ENCODE data around the gene MGAT1. TPM values are rescaled to one million over a fixed set of nuclear protein-coding genes. Genes with fewer than 3 reads are reported as not detected.
"Not testable (repeated sequence)": the region's sequence is repeated elsewhere in the genome, so short reads cannot be mapped to it uniquely, and the experiment has no call there.

MGAT1 gene
- total RNA-seq, 6 experiments from 2014 or later = 99.7 to 136 (median 106) TPM

- ATAC-seq = no peak
- no peak for DNase-seq
- no peaks in the 10 kb centered on the region for H3K4me1 ChIP-seq
- H3K27ac ChIP-seq = no peak overlapping the region
- H3K36me3 ChIP-seq = no peaks in the 10 kb centered on the region
- TF ChIP-seq POLR2A (IDR thresholded peaks at IDR 0.05) = no peak
- TF ChIP-seq CTCF (IDR thresholded peaks at IDR 0.05) = no peak
- no peak overlapping the region for H3K4me3 ChIP-seq
- H3K9me3 ChIP-seq = no peaks in the 10 kb centered on the region
- 50% methylated on average over 2 of the region's 2 CpGs for WGBS (ENCODE audit: insufficient coverage, low coverage, low lambda C conversion rate, missing lambda C conversion rate)
- no peaks in the 10 kb centered on the region for H3K27me3 ChIP-seq
- intact Hi-C loops (cut with DNase I) = no loop called here
Observed at GRCh38 chr5:180755601-180756000, 47.0 kb downstream of the MGAT1 start.

GRCh38 chr5:180744253-180744652 is 58.4 kb downstream of the MGAT1 start:
- Histone ChIP-seq H3K27ac (no peak overlapping the region), H3K4me1 (no peaks in the 10 kb centered on the region), H3K36me3 (no peaks in the 10 kb centered on the region), H3K9me3 (no peaks in the 10 kb centered on the region), H3K27me3 (no peaks in the 10 kb centered on the region), H3K4me3 (no peak overlapping the region)
- TF ChIP-seq CTCF (IDR thresholded peaks at IDR 0.05) = no peak
- no peak for TF ChIP-seq POLR2A (IDR thresholded peaks at IDR 0.05)
- intact Hi-C loops (cut with DNase I) = no loop called here
- no peak for ATAC-seq
- WGBS (ENCODE audit: insufficient coverage, low coverage, low lambda C conversion rate, missing lambda C conversion rate) = 44% methylated on average over 4 of the region's 5 CpGs
- no peak for DNase-seq

GRCh38 chr5:180742727-180743126 is 59.9 kb downstream of the MGAT1 start:
- Histone ChIP-seq H3K9me3 (no peaks in the 10 kb centered on the region), H3K36me3 (no peaks in the 10 kb centered on the region), H3K27ac (no peak overlapping the region), H3K4me1 (no peaks in the 10 kb centered on the region), H3K4me3 (no peak overlapping the region), H3K27me3 (no peaks in the 10 kb centered on the region)
- no peak for TF ChIP-seq CTCF (IDR thresholded peaks at IDR 0.05)
- TF ChIP-seq POLR2A (IDR thresholded peaks at IDR 0.05) = no peak
- intact Hi-C loops (cut with DNase I) = no loop called here
- DNase-seq (no peak), ATAC-seq (no peak)
- WGBS (ENCODE audit: insufficient coverage, low coverage, low lambda C conversion rate, missing lambda C conversion rate) = 56% methylated on average over 4 of the region's 6 CpGs

GRCh38 chr5:180740953-180741352 is 61.7 kb downstream of the MGAT1 start:
- H3K4me3 ChIP-seq; ATAC-seq; H3K9me3 ChIP-seq; H3K36me3 ChIP-seq; H3K4me1 ChIP-seq; intact Hi-C loops (cut with DNase I); H3K27me3 ChIP-seq; H3K27ac ChIP-seq; DNase-seq: not testable (repeated sequence)
- 62% methylated on average over 4 of the region's 4 CpGs for WGBS (ENCODE audit: insufficient coverage, low coverage, low lambda C conversion rate, missing lambda C conversion rate)

- intact Hi-C loops (cut with DNase I) = no loop called here
- TF ChIP-seq CTCF (IDR thresholded peaks at IDR 0.05) (no peak), POLR2A (IDR thresholded peaks at IDR 0.05) (no peak)
- H3K27me3 ChIP-seq = no peaks in the 10 kb centered on the region
- H3K4me1 ChIP-seq = no peaks in the 10 kb centered on the region
- WGBS (ENCODE audit: insufficient coverage, low coverage, low lambda C conversion rate, missing lambda C conversion rate) = 50% methylated on average over 2 of the region's 2 CpGs
- H3K9me3 ChIP-seq = no peaks in the 10 kb centered on the region
- ATAC-seq (no peak), DNase-seq (no peak)
- no peak within 1 kb of the TSS for H3K4me3 ChIP-seq
- H3K36me3 ChIP-seq = no peaks in the 10 kb centered on the region
- H3K27ac ChIP-seq = no peak within 1 kb of the TSS
Observed at GRCh38 chr5:180739958-180740357, 62.6 kb downstream of the MGAT1 start, which contains the start of gene OR2Y1. Gene OR2Y1, minus strand, starts transcription at chr5:180740058. Its CDS starts 0 bp downstream, at chr5:180740058.
